C4-2B (cell line): ENCODE data around the gene C19orf33.

Source experiments
- ZFX ChIP-seq: fragments of 450-650 bp; IDR thresholded peaks from 2 replicates; pipeline ENCODE4 v1.6.1; 2017
- TF ChIP-seq, protein P1 (sequence below): fragments of 450-650 bp; conservative IDR thresholded peaks from 2 replicates; pipeline ENCODE4 v1.5.1; 2017; ENCODE audit warnings: mild to moderate bottlenecking

DNA sequence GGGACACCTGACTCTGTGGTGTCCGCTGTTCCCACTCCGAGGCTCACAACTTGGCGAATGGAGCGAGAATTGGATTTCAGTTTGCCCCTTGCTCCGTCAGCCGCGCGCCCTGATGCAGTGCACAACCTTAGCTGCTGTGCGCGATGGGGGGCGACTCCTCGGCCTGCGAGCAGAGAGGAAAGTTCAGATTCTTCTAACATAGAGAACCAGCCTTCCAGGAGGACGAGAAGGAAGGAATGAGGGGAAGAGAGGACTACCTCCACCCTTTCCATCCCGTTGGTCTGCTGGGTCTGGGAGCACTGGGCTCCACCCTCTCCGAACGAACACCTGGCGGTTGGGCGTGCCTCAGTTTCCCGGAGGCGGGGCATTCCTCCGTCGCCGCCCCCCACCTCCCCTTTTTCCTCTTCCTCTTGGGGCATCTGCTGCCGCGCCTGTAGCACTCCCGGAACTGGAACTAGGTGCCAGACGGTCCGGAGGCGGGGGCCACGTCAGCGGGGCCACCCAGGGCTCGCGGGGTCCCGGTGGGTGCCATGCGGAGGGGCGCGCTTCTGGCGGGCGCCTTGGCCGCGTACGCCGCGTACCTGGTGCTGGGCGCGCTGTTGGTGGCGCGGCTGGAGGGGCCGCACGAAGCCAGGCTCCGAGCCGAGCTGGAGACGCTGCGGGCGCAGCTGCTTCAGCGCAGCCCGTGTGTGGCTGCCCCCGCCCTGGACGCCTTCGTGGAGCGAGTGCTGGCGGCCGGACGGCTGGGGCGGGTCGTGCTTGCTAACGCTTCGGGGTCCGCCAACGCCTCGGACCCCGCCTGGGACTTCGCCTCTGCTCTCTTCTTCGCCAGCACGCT lies 15.6 kb downstream of the C19orf33 start, which contains the start of gene KCNK6:
- TF ChIP-seq, protein P1, sequence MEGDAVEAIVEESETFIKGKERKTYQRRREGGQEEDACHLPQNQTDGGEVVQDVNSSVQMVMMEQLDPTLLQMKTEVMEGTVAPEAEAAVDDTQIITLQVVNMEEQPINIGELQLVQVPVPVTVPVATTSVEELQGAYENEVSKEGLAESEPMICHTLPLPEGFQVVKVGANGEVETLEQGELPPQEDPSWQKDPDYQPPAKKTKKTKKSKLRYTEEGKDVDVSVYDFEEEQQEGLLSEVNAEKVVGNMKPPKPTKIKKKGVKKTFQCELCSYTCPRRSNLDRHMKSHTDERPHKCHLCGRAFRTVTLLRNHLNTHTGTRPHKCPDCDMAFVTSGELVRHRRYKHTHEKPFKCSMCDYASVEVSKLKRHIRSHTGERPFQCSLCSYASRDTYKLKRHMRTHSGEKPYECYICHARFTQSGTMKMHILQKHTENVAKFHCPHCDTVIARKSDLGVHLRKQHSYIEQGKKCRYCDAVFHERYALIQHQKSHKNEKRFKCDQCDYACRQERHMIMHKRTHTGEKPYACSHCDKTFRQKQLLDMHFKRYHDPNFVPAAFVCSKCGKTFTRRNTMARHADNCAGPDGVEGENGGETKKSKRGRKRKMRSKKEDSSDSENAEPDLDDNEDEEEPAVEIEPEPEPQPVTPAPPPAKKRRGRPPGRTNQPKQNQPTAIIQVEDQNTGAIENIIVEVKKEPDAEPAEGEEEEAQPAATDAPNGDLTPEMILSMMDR: no peak
- no peak for TF ChIP-seq ZFX
